Measurements from ENCODE around the gene ASB1.
"Not testable (repeated sequence)": the region's sequence is repeated elsewhere in the genome, so short reads cannot be mapped to it uniquely, and the experiment has no call there.

Gene ASB1

DNA sequence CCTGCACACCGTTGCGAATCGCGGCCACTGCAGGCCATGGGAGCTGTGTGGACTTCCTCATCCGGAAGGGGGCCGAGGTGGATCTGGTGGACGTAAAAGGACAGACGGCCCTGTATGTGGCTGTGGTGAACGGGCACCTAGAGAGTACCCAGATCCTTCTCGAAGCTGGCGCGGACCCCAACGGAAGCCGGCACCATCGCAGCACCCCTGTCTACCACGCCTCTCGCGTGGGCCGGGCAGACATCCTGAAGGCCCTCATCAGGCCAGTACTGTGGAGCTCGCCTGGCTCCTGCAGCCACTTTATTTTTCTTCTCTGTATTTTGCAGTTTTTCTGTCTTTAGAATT lies 9.0 kb downstream of the ASB1 start:
- H3K4me3 ChIP-seq (ENCODE audit: low read depth, low read length), result no peak overlapping the region
- TF ChIP-seq, protein P1, sequence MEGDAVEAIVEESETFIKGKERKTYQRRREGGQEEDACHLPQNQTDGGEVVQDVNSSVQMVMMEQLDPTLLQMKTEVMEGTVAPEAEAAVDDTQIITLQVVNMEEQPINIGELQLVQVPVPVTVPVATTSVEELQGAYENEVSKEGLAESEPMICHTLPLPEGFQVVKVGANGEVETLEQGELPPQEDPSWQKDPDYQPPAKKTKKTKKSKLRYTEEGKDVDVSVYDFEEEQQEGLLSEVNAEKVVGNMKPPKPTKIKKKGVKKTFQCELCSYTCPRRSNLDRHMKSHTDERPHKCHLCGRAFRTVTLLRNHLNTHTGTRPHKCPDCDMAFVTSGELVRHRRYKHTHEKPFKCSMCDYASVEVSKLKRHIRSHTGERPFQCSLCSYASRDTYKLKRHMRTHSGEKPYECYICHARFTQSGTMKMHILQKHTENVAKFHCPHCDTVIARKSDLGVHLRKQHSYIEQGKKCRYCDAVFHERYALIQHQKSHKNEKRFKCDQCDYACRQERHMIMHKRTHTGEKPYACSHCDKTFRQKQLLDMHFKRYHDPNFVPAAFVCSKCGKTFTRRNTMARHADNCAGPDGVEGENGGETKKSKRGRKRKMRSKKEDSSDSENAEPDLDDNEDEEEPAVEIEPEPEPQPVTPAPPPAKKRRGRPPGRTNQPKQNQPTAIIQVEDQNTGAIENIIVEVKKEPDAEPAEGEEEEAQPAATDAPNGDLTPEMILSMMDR (IDR thresholded peaks at IDR 0.05; ENCODE audit: control insufficient read depth, extremely low read depth, insufficient read depth), result no peak
- no peak for DNase-seq (ENCODE audit: low read depth)

DNA sequence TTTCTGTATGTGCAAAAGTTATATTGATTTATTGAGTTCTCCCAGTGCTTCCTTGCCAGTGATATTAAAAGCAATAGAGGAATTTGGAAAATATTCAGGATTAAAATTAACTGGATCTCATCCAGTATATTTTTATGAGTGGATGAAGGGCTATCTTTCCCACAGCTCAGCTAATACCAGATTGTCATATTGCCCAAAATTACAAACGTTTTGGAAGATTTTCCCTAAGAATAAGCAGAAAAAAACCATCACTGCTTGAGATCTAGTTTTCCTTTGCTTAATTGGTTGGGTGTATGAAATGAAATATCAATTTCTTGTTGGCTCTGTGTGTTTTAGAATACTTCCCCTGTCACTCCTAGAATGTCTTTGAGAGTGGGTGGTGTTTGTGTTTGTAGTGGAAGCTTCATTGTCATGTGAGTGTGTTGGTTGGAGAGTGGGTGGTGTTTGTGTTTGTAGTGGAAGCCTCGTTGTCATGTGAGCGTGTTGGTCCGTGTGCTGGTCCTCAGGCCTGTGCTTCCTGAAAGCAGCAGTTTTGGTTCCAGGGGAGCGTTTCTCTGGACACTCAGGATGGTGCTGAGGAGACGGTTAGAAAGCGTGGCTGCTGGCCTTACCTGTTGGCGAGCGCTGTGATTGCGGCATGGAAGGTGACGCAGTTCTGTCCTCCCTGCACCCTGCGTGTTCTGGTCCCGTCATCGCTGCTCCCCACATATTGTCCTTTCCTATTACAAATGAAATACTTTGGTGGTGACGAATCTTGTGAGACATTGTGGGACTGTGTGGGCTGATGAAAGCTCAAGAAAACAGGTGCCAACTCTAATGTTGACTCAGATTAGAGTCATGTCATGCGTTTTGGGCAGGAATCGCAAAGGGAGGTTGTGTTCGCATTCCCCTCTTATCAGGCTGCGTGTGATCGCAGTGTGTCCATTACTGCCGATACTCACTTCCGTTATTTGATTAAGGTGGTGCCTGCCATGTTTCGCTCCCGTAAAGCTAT lies 12.4 kb downstream of the ASB1 start:
- TF ChIP-seq, protein P1 (IDR thresholded peaks at IDR 0.05; ENCODE audit: control insufficient read depth, extremely low read depth, insufficient read depth), result no peak
- DNase-seq (ENCODE audit: low read depth), result no peak
- H3K4me3 ChIP-seq (ENCODE audit: low read depth, low read length), result no peak overlapping the region

DNA sequence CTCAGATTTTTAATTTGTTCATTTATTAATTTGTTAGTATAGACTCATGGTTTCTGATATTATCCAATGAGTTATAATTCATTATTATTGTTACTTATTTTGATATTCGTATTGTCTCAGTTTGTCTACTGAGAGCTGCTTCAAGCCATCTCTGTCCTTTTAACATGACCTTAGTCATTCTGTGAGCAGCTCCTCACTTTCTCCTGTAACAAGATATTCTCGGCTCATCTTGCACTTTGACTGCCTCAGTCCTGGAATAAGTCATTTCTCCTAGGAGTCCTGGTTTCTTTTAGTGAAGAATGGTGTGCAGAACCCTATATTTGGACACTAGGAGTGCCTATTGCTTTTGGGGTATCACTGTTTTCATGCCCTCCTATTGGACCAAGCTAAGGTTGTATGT lies 13.2 kb downstream of the ASB1 start:
- DNase-seq (ENCODE audit: low read depth), result no peak
- TF ChIP-seq, protein P1 (IDR thresholded peaks at IDR 0.05; ENCODE audit: control insufficient read depth, extremely low read depth, insufficient read depth), result no peak
- H3K4me3 ChIP-seq (ENCODE audit: low read depth, low read length), result no peak overlapping the region

DNA sequence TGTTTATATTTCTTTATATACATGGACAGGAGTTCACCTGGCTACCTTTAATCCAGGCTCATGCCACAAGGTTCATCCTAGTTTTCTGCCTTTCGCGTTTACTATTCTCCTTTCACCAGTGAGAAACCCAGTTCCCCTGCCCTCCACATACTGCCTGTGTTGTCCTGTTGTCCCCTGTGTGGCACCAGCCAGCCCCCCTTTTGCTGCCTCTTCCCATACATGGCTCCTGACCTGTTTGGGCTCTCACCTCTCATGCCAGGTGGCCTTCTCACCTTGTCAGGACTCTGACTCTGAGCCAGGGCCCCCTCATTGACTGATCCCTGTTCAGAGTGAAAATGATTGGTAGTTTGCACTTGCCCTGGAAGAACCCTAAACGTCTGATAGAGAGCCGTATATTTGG lies 13.6 kb downstream of the ASB1 start:
- no peak for DNase-seq (ENCODE audit: low read depth)
- no peak overlapping the region for H3K4me3 ChIP-seq (ENCODE audit: low read depth, low read length)
- TF ChIP-seq, protein P1 (IDR thresholded peaks at IDR 0.05; ENCODE audit: control insufficient read depth, extremely low read depth, insufficient read depth), result no peak

DNA sequence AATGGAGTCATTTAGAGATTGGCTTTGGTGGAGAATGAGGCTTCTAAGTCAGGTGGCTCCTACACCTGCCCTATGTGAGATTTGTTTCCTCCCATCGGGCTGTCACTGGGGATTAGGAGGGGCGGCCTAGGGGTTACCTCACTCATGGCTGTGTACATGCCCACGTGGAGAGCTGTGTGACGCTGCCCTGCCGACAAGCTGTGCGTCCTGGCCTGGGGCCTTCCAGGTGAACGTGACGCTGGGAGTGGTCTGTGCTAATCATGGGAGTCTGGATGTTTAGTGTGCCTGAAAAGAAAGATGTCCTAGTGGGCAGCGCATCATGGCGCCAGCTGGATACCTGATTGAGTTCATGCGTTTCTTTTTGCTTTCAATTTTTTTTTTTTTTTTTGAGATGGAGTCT lies 14.0 kb downstream of the ASB1 start:
- no peak overlapping the region for H3K4me3 ChIP-seq (ENCODE audit: low read depth, low read length)

DNA sequence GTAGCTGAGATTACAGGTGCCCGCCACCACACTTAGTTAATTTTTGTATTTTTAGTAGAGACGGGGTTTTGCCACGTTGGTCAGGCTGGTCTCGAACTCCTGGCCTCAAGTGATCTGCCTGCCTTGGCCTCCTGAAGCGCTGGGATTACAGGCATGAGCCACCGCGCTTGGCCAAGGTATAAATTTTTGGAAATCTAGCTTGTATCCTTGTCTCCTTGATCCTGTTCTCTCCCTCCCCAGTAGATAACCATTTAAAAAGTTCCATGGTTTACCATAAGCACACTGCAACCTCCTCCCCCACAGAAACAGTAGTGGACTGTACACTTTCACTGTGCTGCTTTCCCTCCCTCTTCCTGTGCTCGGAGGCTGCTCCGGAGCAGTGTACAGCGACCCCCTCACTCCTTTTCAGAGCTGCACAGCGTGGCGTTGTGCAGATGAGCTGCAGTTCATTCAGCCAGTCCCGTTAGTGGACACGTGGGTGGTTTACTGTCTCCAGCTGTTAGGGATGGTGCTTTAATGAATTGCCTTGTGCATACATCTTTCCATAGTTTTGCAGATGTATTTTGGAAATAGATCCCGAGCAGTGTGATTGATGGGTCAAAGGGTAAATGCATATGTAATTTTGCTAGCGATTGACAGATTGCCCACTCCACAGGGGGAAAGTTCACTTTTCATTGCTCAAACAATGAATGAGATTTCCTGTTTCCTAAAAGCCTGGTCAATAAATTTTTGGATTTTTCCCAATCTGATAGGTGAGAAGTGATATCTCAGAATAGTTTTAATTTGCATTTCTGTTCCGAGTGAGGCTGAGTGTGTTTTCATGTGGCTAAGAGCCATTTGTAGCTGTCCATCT lies 14.8 kb downstream of the ASB1 start:
- H3K4me3 ChIP-seq (ENCODE audit: low read depth, low read length), result no peak overlapping the region
- peak; percentile 26 for DNase-seq (ENCODE audit: low read depth)
- TF ChIP-seq, protein P1 (IDR thresholded peaks at IDR 0.05; ENCODE audit: control insufficient read depth, extremely low read depth, insufficient read depth), result no peak

More for the DNA sequence above, 14.0 kb downstream of the ASB1 start:
- DNase-seq (ENCODE audit: low read depth), result no peak
- TF ChIP-seq, protein P1 (IDR thresholded peaks at IDR 0.05; ENCODE audit: control insufficient read depth, extremely low read depth, insufficient read depth), result no peak

DNA sequence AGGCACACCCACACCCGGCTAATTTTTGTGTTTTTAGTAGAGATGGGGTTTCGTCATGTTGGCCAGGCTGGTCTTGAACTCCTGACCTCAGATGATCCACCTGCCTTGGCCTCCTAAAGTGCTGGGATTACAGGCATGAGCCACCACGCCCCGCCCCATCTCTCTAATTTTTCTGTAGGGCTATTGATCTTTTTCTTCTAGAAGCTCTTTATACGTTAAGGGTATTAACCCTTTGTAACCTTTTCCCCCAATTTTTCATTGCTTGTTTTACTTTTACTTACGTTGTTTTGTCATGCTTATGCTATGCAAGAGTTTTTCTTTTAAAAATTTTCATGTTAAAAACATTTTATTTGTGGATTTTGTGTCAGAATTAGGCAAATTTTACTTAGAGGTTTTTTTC lies 15.5 kb downstream of the ASB1 start:
- DNase-seq (ENCODE audit: low read depth); H3K4me3 ChIP-seq (ENCODE audit: low read depth, low read length): not testable (repeated sequence)
